Trophoblast cell (in vitro differentiated cells and primary cell): ENCODE measurements around the gene TRIM41.

ENCODE experiments used
- DNase-seq, 2 donors: peaks; one replicate each; pipeline ENCODE4 v3.0.0-alpha.2; 2016
- H2AFZ ChIP-seq: 2 replicates; pipeline ENCODE4 v1.6.1; 2013; ENCODE audit warnings: low read length, moderate library complexity, mild to moderate bottlenecking; ENCODE audit not compliant: insufficient read depth, poor library complexity
- H2AK5ac ChIP-seq: 2 replicates; pipeline ENCODE4 v1.6.1; 2013; ENCODE audit warnings: mild to moderate bottlenecking, low read length
- H2BK120ac ChIP-seq: 2 replicates; pipeline ENCODE4 v1.6.1; 2013; ENCODE audit warnings: low read length, mild to moderate bottlenecking, moderate library complexity; ENCODE audit not compliant: insufficient read depth, poor library complexity
- H2BK12ac ChIP-seq: 2 replicates; pipeline ENCODE4 v1.6.1; 2013; ENCODE audit warnings: mild to moderate bottlenecking, low read length, moderate library complexity
- H2BK5ac ChIP-seq: 2 replicates; pipeline ENCODE4 v1.6.1; 2013; ENCODE audit warnings: low read length, low read depth, moderate library complexity, mild to moderate bottlenecking; ENCODE audit not compliant: poor library complexity
- H3K14ac ChIP-seq: 2 replicates; pipeline ENCODE4 v1.6.1; 2013; ENCODE audit warnings: mild to moderate bottlenecking, low read length
- H3K18ac ChIP-seq: 2 replicates; pipeline ENCODE4 v1.6.1; 2013; ENCODE audit warnings: mild to moderate bottlenecking, low read length
- H3K23ac ChIP-seq: 2 replicates; pipeline ENCODE4 v1.6.1; 2013; ENCODE audit warnings: low read length
- H3K27ac ChIP-seq: 2 replicates; pipeline ENCODE4 v1.5.1; 2013; ENCODE audit warnings: low read depth, mild to moderate bottlenecking, inconsistent platforms, low read length, moderate library complexity
- H3K27me3 ChIP-seq: 2 replicates; pipeline ENCODE4 v1.6.1; 2013; ENCODE audit warnings: inconsistent platforms, mild to moderate bottlenecking, low read length, moderate library complexity; ENCODE audit not compliant: insufficient read depth
- H3K36me3 ChIP-seq, 2 experiments: 1 replicate in 1 of 2; 2 replicates in 1 of 2; pipeline ENCODE4 v1.6.1; 2013; ENCODE audit warnings: low read length in 2 of 2, mild to moderate bottlenecking in 2 of 2, moderate library complexity in 1 of 2; ENCODE audit not compliant: insufficient read depth in 2 of 2, control insufficient read depth in 1 of 2
- H3K4ac ChIP-seq: 2 replicates; pipeline ENCODE4 v1.6.1; 2013; ENCODE audit warnings: low read depth, mild to moderate bottlenecking, low read length, moderate library complexity
- H3K4me1 ChIP-seq, 2 experiments: 1 replicate in 1 of 2; 2 replicates in 1 of 2; pipeline ENCODE4 v1.6.1; 2013; ENCODE audit warnings: low read length in 2 of 2, mild to moderate bottlenecking in 2 of 2, moderate library complexity in 1 of 2; ENCODE audit not compliant: insufficient read depth in 2 of 2, control insufficient read depth in 1 of 2
- H3K4me2 ChIP-seq: 2 replicates; pipeline ENCODE4 v1.6.1; 2013; ENCODE audit warnings: inconsistent platforms, mild to moderate bottlenecking, low read length, moderate library complexity
- H3K4me3 ChIP-seq: 2 replicates; pipeline ENCODE4 v1.5.1; 2013; ENCODE audit warnings: mild to moderate bottlenecking, low read depth, low read length, inconsistent platforms
- H3K79me1 ChIP-seq: one replicate; pipeline ENCODE4 v1.6.1; 2013; ENCODE audit warnings: low read length
- H3K79me2 ChIP-seq: 2 replicates; pipeline ENCODE4 v1.6.1; 2013; ENCODE audit warnings: low read length, mild to moderate bottlenecking; ENCODE audit not compliant: control insufficient read depth, insufficient read depth, poor library complexity
- H3K9ac ChIP-seq: 2 replicates; pipeline ENCODE4 v1.6.1; 2013; ENCODE audit warnings: mild to moderate bottlenecking, low read length
- H3K9me3 ChIP-seq: 2 replicates; pipeline ENCODE4 v1.6.1; 2013; ENCODE audit warnings: low read depth, mild to moderate bottlenecking, control low read depth, inconsistent platforms, low read length; ENCODE audit not compliant: insufficient read depth
- H4K12ac ChIP-seq: 2 replicates; pipeline ENCODE4 v1.6.1; 2013; ENCODE audit warnings: low read depth, mild to moderate bottlenecking, low read length, moderate library complexity
- H4K8ac ChIP-seq: 2 replicates; pipeline ENCODE4 v1.6.1; 2013; ENCODE audit warnings: low read depth, mild to moderate bottlenecking, low read length, moderate library complexity
- H4K91ac ChIP-seq: one replicate; pipeline ENCODE4 v1.6.1; 2013; ENCODE audit warnings: low read depth, mild to moderate bottlenecking, low read length, moderate library complexity
- WGBS: extraction: QIAGEN DNeasy Blood & Tissue Kit; methylation state at CpG from one replicate; pipeline ENCODE4 v1.1.7; 2013; ENCODE audit warnings: missing lambda C conversion rate; ENCODE audit not compliant: insufficient read length, insufficient coverage; ENCODE audit errors: extremely low coverage; 5-methylcytosine and 5-hydroxymethylcytosine counted together

The TRIM41 gene

DNA sequence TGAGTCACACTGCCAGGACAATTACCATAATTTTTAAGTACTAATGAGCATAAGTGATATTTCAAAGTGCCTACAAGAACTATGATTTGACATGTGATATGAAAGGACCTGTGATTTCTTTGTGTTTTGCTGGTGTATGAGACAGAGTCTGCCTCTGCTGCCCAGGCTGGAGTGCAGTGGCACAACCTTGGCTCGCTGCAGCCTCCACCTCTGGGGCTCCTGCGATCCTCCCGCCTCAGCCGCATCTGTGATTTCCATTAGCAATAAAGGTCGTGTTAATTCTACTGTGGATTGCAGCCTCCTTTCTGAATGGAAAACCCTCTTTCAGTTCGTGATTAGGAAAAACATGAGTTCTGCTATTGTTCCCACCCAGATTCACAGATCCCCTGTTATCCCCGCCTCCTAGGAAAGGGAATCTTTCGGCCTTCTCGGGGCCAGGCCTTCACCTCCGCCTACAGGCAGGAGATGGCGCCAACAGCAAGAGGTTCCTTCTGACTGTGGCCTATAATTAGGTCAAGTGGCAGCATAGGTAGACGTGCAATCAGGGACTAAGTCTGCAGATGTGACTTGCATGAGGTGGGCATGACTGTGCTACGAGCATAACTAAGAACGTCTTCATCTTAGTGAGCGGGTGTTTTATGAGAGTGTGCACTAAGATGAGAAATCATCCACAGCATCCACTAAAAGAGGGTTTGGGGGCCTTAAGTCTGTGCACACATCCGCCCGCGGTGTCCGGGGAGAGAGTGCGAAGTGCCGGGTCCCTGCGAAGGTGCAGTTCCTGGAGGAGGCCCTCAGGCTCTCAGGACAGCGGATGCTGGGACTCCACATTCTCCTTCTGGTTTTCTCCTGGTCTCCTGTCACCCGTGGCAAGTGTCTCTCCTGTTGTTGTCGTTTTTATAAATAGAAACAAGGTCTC, 41.2 kb upstream of the TRIM41 start:
- no peak overlapping the region for H3K23ac ChIP-seq
- H3K27me3 ChIP-seq, result no peaks in the 10 kb centered on the region
- WGBS, result no CpG with 5 or more reads among the region's 25 CpGs
- DNase-seq, result peak; percentile 73 to 86
- H3K9ac ChIP-seq, result no peak overlapping the region
- no peak overlapping the region for H3K18ac ChIP-seq
- no peak overlapping the region for H3K4me2 ChIP-seq
- H3K4ac ChIP-seq, result no peak overlapping the region
- no peak overlapping the region for H2BK5ac ChIP-seq
- H3K27ac ChIP-seq, result no peak overlapping the region
- peaks cover 2% of the 10 kb centered on the region for H3K79me1 ChIP-seq
- H4K12ac ChIP-seq, result no peak overlapping the region
- H2BK120ac ChIP-seq, result no peak overlapping the region
- no peaks in the 10 kb centered on the region for H3K9me3 ChIP-seq
- no peaks in the 10 kb centered on the region for H3K4me1 ChIP-seq
- H2BK12ac ChIP-seq, result no peak overlapping the region
- no peak overlapping the region for H4K91ac ChIP-seq
- no peak overlapping the region for H2AFZ ChIP-seq
- no peak overlapping the region for H3K4me3 ChIP-seq
- no peak overlapping the region for H3K14ac ChIP-seq
- H4K8ac ChIP-seq, result no peak overlapping the region
- no peak overlapping the region for H2AK5ac ChIP-seq
- H3K36me3 ChIP-seq, result no peaks in the 10 kb centered on the region
- H3K79me2 ChIP-seq, result no peaks in the 10 kb centered on the region

DNA sequence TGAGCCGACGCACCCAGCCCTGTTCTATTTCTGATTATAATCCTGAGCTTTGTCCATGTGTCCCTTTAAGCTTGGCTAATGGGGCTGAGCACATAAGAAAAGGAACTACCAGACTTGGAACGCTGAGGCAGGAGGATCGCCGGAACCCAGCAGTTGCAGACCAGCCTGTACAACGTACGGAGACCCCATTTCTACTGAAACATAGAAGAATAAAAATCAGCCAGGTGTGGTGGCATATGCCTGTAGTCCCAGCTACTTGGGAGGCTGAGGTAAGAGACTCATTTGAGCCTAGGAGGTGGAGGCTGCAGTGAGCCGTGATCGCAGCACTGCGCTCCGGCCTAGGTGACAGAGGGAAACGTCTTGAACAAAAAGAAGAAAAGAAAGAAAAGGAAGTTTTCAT, 40.4 kb upstream of the TRIM41 start:
- H2AFZ ChIP-seq, result no peak overlapping the region
- WGBS, result no CpG with 5 or more reads among the region's 12 CpGs

DNA sequence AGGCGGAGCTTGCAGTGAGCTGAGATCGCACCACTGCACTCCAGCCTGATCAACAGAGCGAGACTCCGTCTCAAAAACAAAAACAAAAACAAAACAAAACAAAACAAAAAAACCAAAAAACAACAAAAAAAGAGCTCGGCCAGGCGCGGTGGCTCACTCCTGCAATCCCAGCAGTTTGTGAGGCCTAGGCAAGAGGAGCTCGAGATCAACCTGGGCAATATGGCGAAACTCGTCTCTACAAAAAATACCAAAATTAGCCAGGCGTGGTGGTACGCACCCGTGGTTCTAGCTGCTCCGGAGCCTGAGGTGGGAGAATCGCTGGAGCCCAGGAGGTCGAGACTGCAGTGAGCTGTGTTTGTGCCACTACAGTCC, 38.2 kb upstream of the TRIM41 start:
- Histone ChIP-seq H3K4me3 (peak overlapping the region; percentile 46), H2AK5ac (no peak overlapping the region), H2BK12ac (no peak overlapping the region), H3K18ac (no peak overlapping the region), H3K79me2 (no peaks in the 10 kb centered on the region), H4K91ac (no peak overlapping the region), H2AFZ (no peak overlapping the region), H2BK5ac (no peak overlapping the region), H2BK120ac (no peak overlapping the region), H3K79me1 (peaks cover 2% of the 10 kb centered on the region), H4K8ac (peak overlapping the region; percentile 66), H3K4ac (no peak overlapping the region), H3K27me3 (peaks cover under 1% of the 10 kb centered on the region), H3K27ac (no peak overlapping the region), H3K4me2 (no peak overlapping the region), H3K9ac (no peak overlapping the region), H3K9me3 (no peaks in the 10 kb centered on the region), H3K36me3 (no peaks in the 10 kb centered on the region), H3K14ac (no peak overlapping the region), H3K4me1 (no peaks in the 10 kb centered on the region), H3K23ac (no peak overlapping the region), H4K12ac (peak overlapping the region; percentile 12)
- WGBS, result no CpG with 5 or more reads among the region's 16 CpGs
- DNase-seq, result peak in 1 of 2 donors; percentile 63

More for the DNA sequence above, 40.4 kb upstream of the TRIM41 start:
- no peak overlapping the region for H3K27ac ChIP-seq
- H4K12ac ChIP-seq, result no peak overlapping the region
- H4K91ac ChIP-seq, result no peak overlapping the region
- H3K79me1 ChIP-seq, result peaks cover 2% of the 10 kb centered on the region
- H3K14ac ChIP-seq, result no peak overlapping the region
- H3K4me3 ChIP-seq, result no peak overlapping the region
- no peaks in the 10 kb centered on the region for H3K36me3 ChIP-seq
- H2BK12ac ChIP-seq, result no peak overlapping the region
- H2BK5ac ChIP-seq, result no peak overlapping the region
- H2BK120ac ChIP-seq, result no peak overlapping the region
- no peaks in the 10 kb centered on the region for H3K4me1 ChIP-seq
- H3K23ac ChIP-seq, result no peak overlapping the region
- no peak overlapping the region for H3K4me2 ChIP-seq
- no peaks in the 10 kb centered on the region for H3K79me2 ChIP-seq
- H3K9me3 ChIP-seq, result no peaks in the 10 kb centered on the region
- no peak overlapping the region for H2AK5ac ChIP-seq
- H3K4ac ChIP-seq, result no peak overlapping the region
- no peak for DNase-seq
- H3K9ac ChIP-seq, result no peak overlapping the region
- H3K18ac ChIP-seq, result no peak overlapping the region
- H4K8ac ChIP-seq, result no peak overlapping the region
- no peaks in the 10 kb centered on the region for H3K27me3 ChIP-seq

DNA sequence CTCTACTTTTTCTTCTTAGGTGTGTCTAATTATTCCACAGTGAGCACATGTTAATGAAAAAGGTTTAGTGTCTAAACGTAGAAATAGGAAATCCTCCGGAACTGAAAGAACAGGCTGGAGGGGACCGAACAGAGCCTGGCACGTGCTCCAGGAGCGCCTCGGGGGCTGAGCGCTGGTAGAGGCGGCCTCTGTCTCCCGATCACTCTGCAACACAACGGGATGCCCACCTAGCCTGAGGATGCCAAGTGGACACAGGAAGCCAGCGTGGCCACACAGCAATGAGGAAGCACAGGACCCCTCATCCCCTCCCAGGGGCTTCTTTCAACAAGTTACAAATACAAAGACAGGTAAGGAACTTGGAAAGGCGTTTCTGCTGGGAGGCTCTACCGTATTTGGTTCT, 37.5 kb upstream of the TRIM41 start:
- Histone ChIP-seq H2BK120ac (no peak overlapping the region), H3K27me3 (peaks cover 8% of the 10 kb centered on the region), H3K4me3 (no peak overlapping the region), H4K91ac (no peak overlapping the region), H3K9me3 (no peaks in the 10 kb centered on the region), H3K14ac (no peak overlapping the region), H2AFZ (no peak overlapping the region), H4K12ac (no peak overlapping the region), H2BK5ac (no peak overlapping the region), H3K23ac (no peak overlapping the region), H2BK12ac (no peak overlapping the region), H3K36me3 (no peaks in the 10 kb centered on the region), H3K9ac (no peak overlapping the region), H3K79me1 (peaks cover 2% of the 10 kb centered on the region), H3K79me2 (no peaks in the 10 kb centered on the region), H4K8ac (no peak overlapping the region), H2AK5ac (no peak overlapping the region), H3K4ac (no peak overlapping the region), H3K4me2 (no peak overlapping the region), H3K18ac (no peak overlapping the region), H3K27ac (no peak overlapping the region), H3K4me1 (no peaks in the 10 kb centered on the region)
- WGBS, result no CpG with 5 or more reads among the region's 13 CpGs
- no peak for DNase-seq
